ENCODE data around the gene CCDC28B. TPM values are rescaled to one million over a fixed set of nuclear protein-coding genes. Genes with fewer than 3 reads are reported as not detected.

CCDC28B gene
- total and polyA plus RNA-seq, 2 of the 13 experiments (the other 11 are each of a cell fraction or from before 2014, with no cell fraction given), result 2.6 to 3.5 TPM

DNA sequence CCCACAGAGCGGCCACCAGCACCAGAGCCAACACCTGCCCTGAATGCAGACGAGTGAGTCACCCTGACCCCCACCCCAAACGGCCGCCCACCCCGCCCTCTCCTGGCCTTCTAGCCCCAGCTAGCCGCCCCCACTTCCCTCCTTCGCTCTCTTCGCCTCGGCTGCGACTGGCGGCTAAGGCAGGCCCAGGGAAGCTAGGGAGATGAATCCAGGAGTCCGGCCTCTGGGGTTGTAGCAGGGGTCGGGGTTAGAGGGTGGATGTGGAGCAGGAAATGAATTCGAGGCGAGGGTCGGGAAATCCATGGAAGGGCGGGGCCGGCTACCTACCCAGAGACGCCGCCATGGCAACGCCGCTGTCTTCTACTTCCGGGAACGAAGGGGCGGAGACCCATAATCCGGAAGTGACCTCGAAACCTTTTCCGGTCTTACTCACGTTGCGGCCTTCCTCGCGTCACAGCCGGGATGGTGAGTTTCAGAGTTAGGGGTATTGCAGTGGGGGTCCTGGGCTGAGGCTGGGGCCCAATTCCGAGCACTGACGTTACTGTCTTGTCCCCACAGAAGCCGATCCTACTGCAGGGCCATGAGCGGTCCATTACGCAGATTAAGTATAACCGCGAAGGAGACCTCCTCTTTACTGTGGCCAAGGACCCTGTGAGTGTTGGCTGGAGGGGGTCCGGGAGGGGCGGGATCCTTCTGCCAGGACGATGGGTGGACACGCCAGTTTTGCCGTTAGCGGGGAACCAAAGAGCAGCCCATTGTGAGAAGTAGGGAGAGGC, 21.8 kb downstream of the CCDC28B start, which contains the start of the genes EIF3I and TMEM234 (continued):
- TF ChIP-seq NPAS2 (CRISPR knock-in tag; IDR thresholded peaks at IDR 0.05; ENCODE audit: borderline replicate concordance), result no peak
- TF ChIP-seq, protein P1, sequence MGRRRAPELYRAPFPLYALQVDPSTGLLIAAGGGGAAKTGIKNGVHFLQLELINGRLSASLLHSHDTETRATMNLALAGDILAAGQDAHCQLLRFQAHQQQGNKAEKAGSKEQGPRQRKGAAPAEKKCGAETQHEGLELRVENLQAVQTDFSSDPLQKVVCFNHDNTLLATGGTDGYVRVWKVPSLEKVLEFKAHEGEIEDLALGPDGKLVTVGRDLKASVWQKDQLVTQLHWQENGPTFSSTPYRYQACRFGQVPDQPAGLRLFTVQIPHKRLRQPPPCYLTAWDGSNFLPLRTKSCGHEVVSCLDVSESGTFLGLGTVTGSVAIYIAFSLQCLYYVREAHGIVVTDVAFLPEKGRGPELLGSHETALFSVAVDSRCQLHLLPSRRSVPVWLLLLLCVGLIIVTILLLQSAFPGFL (CRISPR knock-in tag; IDR thresholded peaks at IDR 0.05), result no peak
- TF ChIP-seq GATAD2A (CRISPR knock-in tag; IDR thresholded peaks at IDR 0.05), result peak; percentile 34
- no peak for TF ChIP-seq FOXA1 (IDR thresholded peaks at IDR 0.05)
- no peak for TF ChIP-seq FOXA1 (CRISPR knock-in tag; IDR thresholded peaks at IDR 0.05)
- no peak for TF ChIP-seq ZNF75D (CRISPR knock-in tag; IDR thresholded peaks at IDR 0.05; ENCODE audit: borderline replicate concordance)
- peak; percentile 72; the same call in 1 of the 2 replicates for TF ChIP-seq ZNF839 (CRISPR knock-in tag; IDR thresholded peaks at IDR 0.05; ENCODE audit: borderline replicate concordance)
- TF ChIP-seq, protein P2, sequence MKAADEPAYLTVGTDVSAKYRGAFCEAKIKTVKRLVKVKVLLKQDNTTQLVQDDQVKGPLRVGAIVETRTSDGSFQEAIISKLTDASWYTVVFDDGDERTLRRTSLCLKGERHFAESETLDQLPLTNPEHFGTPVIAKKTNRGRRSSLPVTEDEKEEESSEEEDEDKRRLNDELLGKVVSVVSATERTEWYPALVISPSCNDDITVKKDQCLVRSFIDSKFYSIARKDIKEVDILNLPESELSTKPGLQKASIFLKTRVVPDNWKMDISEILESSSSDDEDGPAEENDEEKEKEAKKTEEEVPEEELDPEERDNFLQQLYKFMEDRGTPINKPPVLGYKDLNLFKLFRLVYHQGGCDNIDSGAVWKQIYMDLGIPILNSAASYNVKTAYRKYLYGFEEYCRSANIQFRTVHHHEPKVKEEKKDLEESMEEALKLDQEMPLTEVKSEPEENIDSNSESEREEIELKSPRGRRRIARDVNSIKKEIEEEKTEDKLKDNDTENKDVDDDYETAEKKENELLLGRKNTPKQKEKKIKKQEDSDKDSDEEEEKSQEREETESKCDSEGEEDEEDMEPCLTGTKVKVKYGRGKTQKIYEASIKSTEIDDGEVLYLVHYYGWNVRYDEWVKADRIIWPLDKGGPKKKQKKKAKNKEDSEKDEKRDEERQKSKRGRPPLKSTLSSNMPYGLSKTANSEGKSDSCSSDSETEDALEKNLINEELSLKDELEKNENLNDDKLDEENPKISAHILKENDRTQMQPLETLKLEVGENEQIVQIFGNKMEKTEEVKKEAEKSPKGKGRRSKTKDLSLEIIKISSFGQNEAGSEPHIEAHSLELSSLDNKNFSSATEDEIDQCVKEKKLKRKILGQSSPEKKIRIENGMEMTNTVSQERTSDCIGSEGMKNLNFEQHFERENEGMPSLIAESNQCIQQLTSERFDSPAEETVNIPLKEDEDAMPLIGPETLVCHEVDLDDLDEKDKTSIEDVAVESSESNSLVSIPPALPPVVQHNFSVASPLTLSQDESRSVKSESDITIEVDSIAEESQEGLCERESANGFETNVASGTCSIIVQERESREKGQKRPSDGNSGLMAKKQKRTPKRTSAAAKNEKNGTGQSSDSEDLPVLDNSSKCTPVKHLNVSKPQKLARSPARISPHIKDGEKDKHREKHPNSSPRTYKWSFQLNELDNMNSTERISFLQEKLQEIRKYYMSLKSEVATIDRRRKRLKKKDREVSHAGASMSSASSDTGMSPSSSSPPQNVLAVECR (CRISPR knock-in tag; IDR thresholded peaks at IDR 0.05; ENCODE audit: borderline replicate concordance), result peak; percentile 97
- TF ChIP-seq ZNF12 (CRISPR knock-in tag; IDR thresholded peaks at IDR 0.05), result no peak
- TF ChIP-seq CREB1 (IDR thresholded peaks at IDR 0.05), result peak; percentile 85
- TF ChIP-seq CREB1 (CRISPR knock-in tag; IDR thresholded peaks at IDR 0.05), result peak; percentile 95
- no peak for TF ChIP-seq FOXK2 (IDR thresholded peaks at IDR 0.05)
- TF ChIP-seq, protein P3, sequence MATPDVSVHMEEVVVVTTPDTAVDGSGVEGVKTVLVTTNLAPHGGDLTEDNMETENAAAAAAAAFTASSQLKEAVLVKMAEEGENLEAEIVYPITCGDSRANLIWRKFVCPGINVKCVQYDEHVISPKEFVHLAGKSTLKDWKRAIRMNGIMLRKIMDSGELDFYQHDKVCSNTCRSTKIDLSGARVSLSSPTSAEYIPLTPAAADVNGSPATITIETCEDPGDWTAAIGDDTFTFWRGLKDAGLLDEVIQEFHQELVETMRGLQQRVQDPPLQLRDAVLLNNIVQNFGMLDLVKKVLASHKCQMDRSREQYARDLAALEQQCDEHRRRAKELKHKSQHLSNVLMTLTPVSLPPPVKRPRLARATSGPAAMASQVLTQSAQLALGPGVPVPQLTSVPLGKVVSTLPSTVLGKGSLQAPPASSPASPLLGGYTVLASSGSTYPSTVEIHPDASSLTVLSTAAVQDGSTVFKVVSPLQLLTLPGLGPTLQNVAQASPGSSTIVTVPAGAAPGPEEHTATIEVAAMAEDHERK (CRISPR knock-in tag; IDR thresholded peaks at IDR 0.05; ENCODE audit: low read depth), result no peak
- no peak for TF ChIP-seq ARHGAP35 (CRISPR knock-in tag; IDR thresholded peaks at IDR 0.05; ENCODE audit: borderline replicate concordance)
- no peak for TF ChIP-seq ZNF296 (CRISPR knock-in tag; conservative IDR thresholded peaks at IDR 0.05)
